Measurements from ENCODE around the gene SEZ6L2.
"Not testable (repeated sequence)": the region's sequence is repeated elsewhere in the genome, so short reads cannot be mapped to it uniquely, and the experiment has no call there.

SEZ6L2 gene

GRCh38 chr16:29909851-29910250, 10.5 kb upstream of the SEZ6L2 start:
- not testable (repeated sequence) for DNase-seq (ENCODE audit: low spot score)

- DNase-seq (ENCODE audit: low spot score): no peak
Observed at GRCh38 chr16:29909391-29909790, 10.0 kb upstream of the SEZ6L2 start.

GRCh38 chr16:29908719-29909220, 9.4 kb upstream of the SEZ6L2 start:
- DNase-seq (ENCODE audit: low spot score): no peak

- DNase-seq (ENCODE audit: low spot score): no peak
Observed at GRCh38 chr16:29907973-29908372, 8.6 kb upstream of the SEZ6L2 start.

- DNase-seq (ENCODE audit: low spot score): no peak
Observed at GRCh38 chr16:29906520-29907244, 7.3 kb upstream of the SEZ6L2 start.

- no peak for DNase-seq (ENCODE audit: low spot score)
Observed at GRCh38 chr16:29905668-29906067, 6.3 kb upstream of the SEZ6L2 start.

GRCh38 chr16:29904947-29905346, 5.6 kb upstream of the SEZ6L2 start:
- DNase-seq (ENCODE audit: low spot score): no peak

- no peak for DNase-seq (ENCODE audit: low spot score)
Observed at GRCh38 chr16:29903590-29903989, 4.2 kb upstream of the SEZ6L2 start.

- DNase-seq (ENCODE audit: low spot score): no peak
Observed at GRCh38 chr16:29901607-29901945, 2.2 kb upstream of the SEZ6L2 start.

GRCh38 chr16:29900888-29901606, 1.7 kb upstream of the SEZ6L2 start:
- DNase-seq (ENCODE audit: low spot score): no peak

GRCh38 chr16:29900102-29900887, 945 bp upstream of the SEZ6L2 start, which contains the start of gene ASPHD1:
Gene ASPHD1, plus strand, starts transcription at chr16:29900488. Its CDS starts 484 bp downstream, at chr16:29900972.
- DNase-seq (ENCODE audit: low spot score): peak; percentile 59

- no peak for DNase-seq (ENCODE audit: low spot score)
Observed at GRCh38 chr16:29898804-29899515, 390 bp downstream of the SEZ6L2 start.

- DNase-seq (ENCODE audit: low spot score): no peak
Observed at GRCh38 chr16:29898135-29898803, 1.1 kb downstream of the SEZ6L2 start.

GRCh38 chr16:29897333-29897732, 2.0 kb downstream of the SEZ6L2 start:
- DNase-seq (ENCODE audit: low spot score): no peak

GRCh38 chr16:29896841-29897240, 2.5 kb downstream of the SEZ6L2 start:
- no peak for DNase-seq (ENCODE audit: low spot score)

GRCh38 chr16:29894352-29894751, 5.0 kb downstream of the SEZ6L2 start:
- DNase-seq (ENCODE audit: low spot score): no peak

- no peak for DNase-seq (ENCODE audit: low spot score)
Observed at GRCh38 chr16:29893553-29893952, 5.8 kb downstream of the SEZ6L2 start.

- DNase-seq (ENCODE audit: low spot score): no peak
Observed at GRCh38 chr16:29892458-29892813, 6.9 kb downstream of the SEZ6L2 start.

- DNase-seq (ENCODE audit: low spot score): no peak
Observed at GRCh38 chr16:29891525-29892457, 7.6 kb downstream of the SEZ6L2 start.

GRCh38 chr16:29889372-29889771, 10.0 kb downstream of the SEZ6L2 start:
- DNase-seq (ENCODE audit: low spot score): not testable (repeated sequence)

Data from NAMALWA (cell line).